ENCODE results near the gene BCL6.

The BCL6 gene

DNA sequence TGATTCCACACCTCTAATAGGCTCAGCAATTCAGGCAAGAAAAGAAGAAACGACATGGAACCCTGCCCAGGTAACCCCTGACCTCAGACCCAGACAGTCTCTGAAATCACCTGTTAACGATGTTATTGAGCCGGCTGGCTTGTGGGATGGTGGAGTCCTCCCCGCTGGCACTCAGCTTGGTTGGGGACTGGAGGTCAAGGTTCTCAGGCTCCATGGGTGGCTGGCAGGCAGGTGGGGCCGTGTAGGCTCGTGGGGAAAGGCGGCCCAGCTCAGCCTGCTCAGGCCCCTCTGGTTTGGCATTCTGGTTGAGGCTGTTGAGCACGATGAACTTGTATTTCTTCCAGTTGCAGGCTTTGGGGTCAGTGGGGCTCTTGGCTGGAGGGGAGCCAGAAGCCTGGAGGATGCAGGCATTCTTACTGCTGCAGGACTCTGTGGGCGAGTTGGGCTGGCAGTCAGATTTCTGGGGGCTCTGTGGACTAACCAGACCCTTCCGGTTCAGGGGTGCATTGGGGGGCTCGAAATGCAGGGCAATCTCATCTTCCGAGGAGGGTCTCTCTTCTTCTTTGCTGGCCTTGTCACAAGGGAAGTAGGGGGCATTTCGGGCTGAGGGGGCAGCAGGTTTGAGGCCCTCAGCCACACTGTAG is 16.2 kb downstream of the BCL6 start:
- H3K18ac ChIP-seq (ENCODE audit: low read length), result no peak overlapping the region
- no peak overlapping the region for H4K8ac ChIP-seq (ENCODE audit: low read depth, low read length)
- H2AK5ac ChIP-seq (ENCODE audit: low read length), result no peak overlapping the region
- no peak overlapping the region for H3K14ac ChIP-seq (ENCODE audit: low read length)
- H2BK5ac ChIP-seq (ENCODE audit: low read depth, low read length, poor library complexity), result no peak overlapping the region
- peaks cover 42 to 67% of the 10 kb centered on the region in 2 experiments for H3K36me3 ChIP-seq (ENCODE audit: control insufficient read depth in 1 of 2, insufficient read depth in 2 of 2, low read length in 2 of 2)
- no peak overlapping the region for H4K91ac ChIP-seq (ENCODE audit: low read depth, low read length)
- H2AFZ ChIP-seq (ENCODE audit: insufficient read depth, low read length, poor library complexity), result no peak overlapping the region
- peaks cover 1% of the 10 kb centered on the region for H3K9me3 ChIP-seq (ENCODE audit: insufficient read depth, low read depth, low read length)
- no peak overlapping the region for H3K9ac ChIP-seq (ENCODE audit: low read length)
- DNase-seq, result no peak
- H3K79me2 ChIP-seq (ENCODE audit: control insufficient read depth, insufficient read depth, low read length, poor library complexity), result no peaks in the 10 kb centered on the region
- H3K4me1 ChIP-seq (ENCODE audit: control insufficient read depth in 1 of 2, insufficient read depth in 2 of 2, low read length in 2 of 2), result no peaks in the 10 kb centered on the region
- no peak overlapping the region for H2BK120ac ChIP-seq (ENCODE audit: insufficient read depth, low read length, poor library complexity)
- no peak overlapping the region for H3K4me3 ChIP-seq (ENCODE audit: low read depth, low read length)
- no peak overlapping the region for H3K4me2 ChIP-seq (ENCODE audit: low read length)
- no peaks in the 10 kb centered on the region for H3K79me1 ChIP-seq (ENCODE audit: low read length)
- H3K23ac ChIP-seq (ENCODE audit: low read length), result no peak overlapping the region
- no CpG with 5 or more reads among the region's 13 CpGs for WGBS (ENCODE audit: extremely low coverage, insufficient coverage, insufficient read length)
- no peak overlapping the region for H4K12ac ChIP-seq (ENCODE audit: low read depth, low read length)
- no peak overlapping the region for H2BK12ac ChIP-seq (ENCODE audit: low read length)
- H3K27ac ChIP-seq (ENCODE audit: low read depth, low read length), result no peak overlapping the region
- no peaks in the 10 kb centered on the region for H3K27me3 ChIP-seq (ENCODE audit: insufficient read depth, low read length)
- no peak overlapping the region for H3K4ac ChIP-seq (ENCODE audit: low read depth, low read length)

DNA sequence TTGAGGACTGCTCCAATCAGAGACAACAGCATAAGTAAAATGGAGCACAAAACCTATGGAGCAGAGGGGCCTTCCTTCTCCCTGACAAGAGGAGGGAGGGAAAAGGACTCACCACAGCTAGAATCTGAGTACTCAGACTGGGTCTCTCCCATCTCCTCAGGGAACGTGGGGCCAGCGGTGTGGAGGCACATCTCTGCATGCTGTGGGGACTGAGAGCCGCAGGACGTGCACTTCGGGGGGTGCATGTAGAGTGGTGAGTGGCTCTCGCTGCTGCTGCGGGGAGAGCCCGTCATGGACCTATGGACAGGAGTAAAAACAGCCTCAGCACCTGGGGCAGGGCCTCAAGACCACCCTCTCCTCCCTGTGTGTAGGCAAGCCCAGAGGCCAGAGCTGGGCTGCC is 17.0 kb downstream of the BCL6 start:
- H3K79me2 ChIP-seq (ENCODE audit: control insufficient read depth, insufficient read depth, low read length, poor library complexity), result no peaks in the 10 kb centered on the region
- H3K23ac ChIP-seq (ENCODE audit: low read length), result no peak overlapping the region
- no peaks in the 10 kb centered on the region for H3K27me3 ChIP-seq (ENCODE audit: insufficient read depth, low read length)
- no peak overlapping the region for H3K4me3 ChIP-seq (ENCODE audit: low read depth, low read length)
- no CpG with 5 or more reads among the region's 8 CpGs for WGBS (ENCODE audit: extremely low coverage, insufficient coverage, insufficient read length)
- no peak overlapping the region for H3K27ac ChIP-seq (ENCODE audit: low read depth, low read length)
- no peak overlapping the region for H4K12ac ChIP-seq (ENCODE audit: low read depth, low read length)
- no peak overlapping the region for H2BK12ac ChIP-seq (ENCODE audit: low read length)
- H3K36me3 ChIP-seq (ENCODE audit: control insufficient read depth in 1 of 2, insufficient read depth in 2 of 2, low read length in 2 of 2), result peaks cover 39 to 65% of the 10 kb centered on the region in 2 experiments
- H3K4ac ChIP-seq (ENCODE audit: low read depth, low read length), result no peak overlapping the region
- H4K8ac ChIP-seq (ENCODE audit: low read depth, low read length), result no peak overlapping the region
- H3K79me1 ChIP-seq (ENCODE audit: low read length), result no peaks in the 10 kb centered on the region
- H3K4me2 ChIP-seq (ENCODE audit: low read length), result no peak overlapping the region
- no peak overlapping the region for H2AK5ac ChIP-seq (ENCODE audit: low read length)
- H4K91ac ChIP-seq (ENCODE audit: low read depth, low read length), result no peak overlapping the region
- H3K18ac ChIP-seq (ENCODE audit: low read length), result no peak overlapping the region
- H3K14ac ChIP-seq (ENCODE audit: low read length), result no peak overlapping the region
- no peak overlapping the region for H2AFZ ChIP-seq (ENCODE audit: insufficient read depth, low read length, poor library complexity)
- H3K9ac ChIP-seq (ENCODE audit: low read length), result no peak overlapping the region
- no peak overlapping the region for H2BK120ac ChIP-seq (ENCODE audit: insufficient read depth, low read length, poor library complexity)
- H3K4me1 ChIP-seq (ENCODE audit: control insufficient read depth in 1 of 2, insufficient read depth in 2 of 2, low read length in 2 of 2), result no peaks in the 10 kb centered on the region
- no peak overlapping the region for H2BK5ac ChIP-seq (ENCODE audit: low read depth, low read length, poor library complexity)
- no peak for DNase-seq
- peaks cover 1% of the 10 kb centered on the region for H3K9me3 ChIP-seq (ENCODE audit: insufficient read depth, low read depth, low read length)

- no peak overlapping the region for H2BK120ac ChIP-seq (ENCODE audit: insufficient read depth, low read length, poor library complexity)
- no CpG with 5 or more reads among the region's 13 CpGs for WGBS (ENCODE audit: extremely low coverage, insufficient coverage, insufficient read length)
- no peak overlapping the region for H2BK12ac ChIP-seq (ENCODE audit: low read length)
- no peak for DNase-seq
- no peak overlapping the region for H4K12ac ChIP-seq (ENCODE audit: low read depth, low read length)
- H3K4me3 ChIP-seq (ENCODE audit: low read depth, low read length), result no peak overlapping the region
- H2AK5ac ChIP-seq (ENCODE audit: low read length), result no peak overlapping the region
- no peak overlapping the region for H3K4ac ChIP-seq (ENCODE audit: low read depth, low read length)
- no peak overlapping the region for H3K4me2 ChIP-seq (ENCODE audit: low read length)
- H3K27me3 ChIP-seq (ENCODE audit: insufficient read depth, low read length), result no peaks in the 10 kb centered on the region
- H3K9ac ChIP-seq (ENCODE audit: low read length), result no peak overlapping the region
- H3K79me2 ChIP-seq (ENCODE audit: control insufficient read depth, insufficient read depth, low read length, poor library complexity), result no peaks in the 10 kb centered on the region
- no peak overlapping the region for H3K18ac ChIP-seq (ENCODE audit: low read length)
- H4K8ac ChIP-seq (ENCODE audit: low read depth, low read length), result no peak overlapping the region
- H2BK5ac ChIP-seq (ENCODE audit: low read depth, low read length, poor library complexity), result no peak overlapping the region
- H4K91ac ChIP-seq (ENCODE audit: low read depth, low read length), result no peak overlapping the region
- no peak overlapping the region for H3K27ac ChIP-seq (ENCODE audit: low read depth, low read length)
- H3K4me1 ChIP-seq (ENCODE audit: control insufficient read depth in 1 of 2, insufficient read depth in 2 of 2, low read length in 2 of 2), result no peaks in the 10 kb centered on the region
- no peak overlapping the region for H3K14ac ChIP-seq (ENCODE audit: low read length)
- no peak overlapping the region for H2AFZ ChIP-seq (ENCODE audit: insufficient read depth, low read length, poor library complexity)
- H3K79me1 ChIP-seq (ENCODE audit: low read length), result no peaks in the 10 kb centered on the region
- H3K36me3 ChIP-seq (ENCODE audit: control insufficient read depth in 1 of 2, insufficient read depth in 2 of 2, low read length in 2 of 2), result peaks cover 42 to 67% of the 10 kb centered on the region in 2 experiments
- H3K23ac ChIP-seq (ENCODE audit: low read length), result no peak overlapping the region
- H3K9me3 ChIP-seq (ENCODE audit: insufficient read depth, low read depth, low read length), result peaks cover 1% of the 10 kb centered on the region
Observed at GRCh38 chr3:187726564-187726963, 18.7 kb downstream of the BCL6 start.

DNA sequence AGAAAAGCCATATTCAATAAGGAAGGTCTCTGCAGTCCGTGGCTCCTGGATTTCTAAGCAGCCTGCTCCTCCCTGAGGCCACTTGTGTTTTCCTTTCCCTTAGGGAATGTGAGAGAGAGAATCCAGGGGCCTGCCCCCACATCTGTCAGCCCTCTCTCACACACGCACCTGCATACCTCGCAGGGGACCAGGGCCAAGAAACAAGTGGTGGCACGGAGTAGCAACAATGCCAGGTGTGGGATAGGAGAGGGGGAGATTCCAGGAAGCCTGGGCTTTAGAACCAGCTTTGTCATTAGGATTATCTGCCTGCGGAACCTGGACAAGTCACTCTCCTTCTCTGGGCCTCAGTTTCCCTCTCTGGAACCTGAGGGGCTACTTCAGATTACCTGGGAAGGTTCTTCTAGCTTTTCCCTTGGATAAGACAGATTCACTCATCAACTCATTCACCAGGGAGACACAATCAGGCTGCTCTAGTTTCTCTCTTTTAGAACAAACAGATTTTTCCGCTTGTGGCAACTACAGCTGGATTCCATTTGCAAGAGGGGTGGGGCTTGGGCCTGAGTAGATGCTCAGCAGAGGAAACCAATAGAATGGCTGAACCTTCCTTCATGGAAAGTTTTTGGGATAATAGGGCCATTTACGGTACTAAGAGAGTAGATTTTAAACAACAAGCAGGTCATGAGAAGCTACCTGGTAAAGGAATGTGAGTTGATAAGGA is 19.5 kb downstream of the BCL6 start:
- H3K23ac ChIP-seq (ENCODE audit: low read length), result no peak overlapping the region
- no peak overlapping the region for H3K9ac ChIP-seq (ENCODE audit: low read length)
- H4K12ac ChIP-seq (ENCODE audit: low read depth, low read length), result no peak overlapping the region
- no peak overlapping the region for H3K14ac ChIP-seq (ENCODE audit: low read length)
- H2BK12ac ChIP-seq (ENCODE audit: low read length), result no peak overlapping the region
- no CpG with 5 or more reads among the region's 7 CpGs for WGBS (ENCODE audit: extremely low coverage, insufficient coverage, insufficient read length)
- no peak overlapping the region for H2BK120ac ChIP-seq (ENCODE audit: insufficient read depth, low read length, poor library complexity)
- H3K4me3 ChIP-seq (ENCODE audit: low read depth, low read length), result no peak overlapping the region
- H3K4me2 ChIP-seq (ENCODE audit: low read length), result no peak overlapping the region
- peaks cover 1% of the 10 kb centered on the region for H3K9me3 ChIP-seq (ENCODE audit: insufficient read depth, low read depth, low read length)
- no peaks in the 10 kb centered on the region for H3K79me1 ChIP-seq (ENCODE audit: low read length)
- no peak overlapping the region for H2BK5ac ChIP-seq (ENCODE audit: low read depth, low read length, poor library complexity)
- no peak overlapping the region for H3K4ac ChIP-seq (ENCODE audit: low read depth, low read length)
- H3K27me3 ChIP-seq (ENCODE audit: insufficient read depth, low read length), result no peaks in the 10 kb centered on the region
- no peak overlapping the region for H2AFZ ChIP-seq (ENCODE audit: insufficient read depth, low read length, poor library complexity)
- H3K79me2 ChIP-seq (ENCODE audit: control insufficient read depth, insufficient read depth, low read length, poor library complexity), result no peaks in the 10 kb centered on the region
- H3K27ac ChIP-seq (ENCODE audit: low read depth, low read length), result no peak overlapping the region
- no peak for DNase-seq
- no peak overlapping the region for H4K91ac ChIP-seq (ENCODE audit: low read depth, low read length)
- no peak overlapping the region for H4K8ac ChIP-seq (ENCODE audit: low read depth, low read length)
- no peaks in the 10 kb centered on the region for H3K4me1 ChIP-seq (ENCODE audit: control insufficient read depth in 1 of 2, insufficient read depth in 2 of 2, low read length in 2 of 2)
- no peak overlapping the region for H2AK5ac ChIP-seq (ENCODE audit: low read length)
- no peak overlapping the region for H3K18ac ChIP-seq (ENCODE audit: low read length)
- H3K36me3 ChIP-seq (ENCODE audit: control insufficient read depth in 1 of 2, insufficient read depth in 2 of 2, low read length in 2 of 2), result peaks cover 43 to 66% of the 10 kb centered on the region in 2 experiments

All from trophoblast cell (in vitro differentiated cells and primary cell).